Transverse colon (tissue), 4 donors: Measurements from ENCODE around the gene TRNT1. TPM values are rescaled to one million over a fixed set of nuclear protein-coding genes. Genes with fewer than 3 reads are reported as not detected.

Experiments
- DNase-seq: peaks from one replicate; pipeline ENCODE4 v3.0.0-alpha.2; 2019
- H3K27ac ChIP-seq, 4 donors: fragments of 200-600 bp; sonication (generic); 2 replicates each; pipeline ENCODE4 v1.5.1; 2016 to 2018; ENCODE audit warnings: inconsistent platforms in 4 of 4
- H3K27me3 ChIP-seq: fragments of 200-600 bp; sonication (generic); 2 replicates; pipeline ENCODE4 v1.5.1; 2017; ENCODE audit warnings: inconsistent platforms
- H3K36me3 ChIP-seq, 4 donors: fragments of 200-600 bp; sonication (generic); 2 replicates each; pipeline ENCODE4 v1.5.1; 2017 to 2019; ENCODE audit warnings: inconsistent platforms in 4 of 4
- H3K4me1 ChIP-seq, 4 donors: fragments of 200-600 bp; sonication (generic); 2 replicates each; pipeline ENCODE4 v1.5.1; 2017 to 2020; ENCODE audit warnings: inconsistent platforms in 4 of 4
- H3K4me3 ChIP-seq, 4 donors: fragments of 200-600 bp; sonication (generic); 1 replicate in 1 of 4; 2 replicates in 3 of 4; pipeline versions ENCODE4 v1.5.1 to v1.6.1; 2017 to 2019; ENCODE audit warnings: inconsistent platforms in 4 of 4
- H3K9me3 ChIP-seq, 2 donors: fragments of 200-600 bp; sonication (generic); 2 replicates each; pipeline ENCODE4 v1.5.1; 2017 to 2019; ENCODE audit warnings: inconsistent platforms in 2 of 2
- CTCF ChIP-seq, 5 experiments: fragments of 200-600 bp in 3 of 5; fragments of 450-650 bp in 2 of 5; sonication (generic) in 3 of 5; IDR thresholded peaks; 1 replicate in 2 of 5; 2 replicates in 3 of 5; pipeline ENCODE4 v1.5.1; 2016 to 2017; ENCODE audit warnings: antibody characterized with exemption in 5 of 5, inconsistent platforms in 3 of 5, mild to moderate bottlenecking in 2 of 5, moderate library complexity in 1 of 5
- EP300 ChIP-seq: sonication (generic); formaldehyde crosslinking; IDR thresholded peaks from one replicate; pipeline ENCODE4 v1.6.1; 2017; ENCODE audit warnings: antibody characterized with exemption, low read depth
- POLR2A ChIP-seq: fragments of 450-650 bp; IDR thresholded peaks from one replicate; pipeline ENCODE4 v1.6.1; 2016; ENCODE audit warnings: antibody characterized with exemption, mild to moderate bottlenecking, moderate library complexity
- POLR2AphosphoS5 ChIP-seq, 3 donors: sonication (generic); formaldehyde crosslinking; IDR thresholded peaks; one replicate each; pipeline ENCODE4 v1.6.1; 2016; ENCODE audit warnings: antibody characterized with exemption in 3 of 3
- WGBS, 2 donors: methylation state at CpG; one replicate each; pipeline ENCODE4 v1.1.5; 2018; ENCODE audit warnings: low coverage in 1 of 2; 5-methylcytosine and 5-hydroxymethylcytosine counted together
- in situ Hi-C, 4 donors: fragments of 200-750 bp; cut with MboI; loops; one replicate each; pipeline versions ENCODE4 v1.15.0 to v1.15.1; 2017; ENCODE audit warnings: low sequenced_read_pairs in 3 of 4, low pct_ligation_motif_present in 1 of 4, low pct_unique_long_range_greater_than_20kb in 1 of 4
- intact Hi-C: fragments of 100-400 bp; cut with DNase I; formaldehyde crosslinking; loops from one replicate; pipeline ENCODE4 v1.15.1; 2023; ENCODE audit warnings: low total_unique reads
- small RNA-seq, 4 donors: library from RNA; depleted of rRNA; stranded (forward); fragments of <200 nt; gene quantifications; one replicate each; pipeline ENCODE3, GENCODE V24; 2016
- total RNA-seq, 4 donors: library from RNA; depleted of rRNA; stranded (reverse); fragments of >200 nt; gene quantifications; one replicate each; pipeline ENCODE4 v1.1.0, GENCODE V29; 2016

The TRNT1 gene
- total RNA-seq, 4 donors from 2014 or later, result 16.1 to 75.6 (median 23.9) TPM

DNA sequence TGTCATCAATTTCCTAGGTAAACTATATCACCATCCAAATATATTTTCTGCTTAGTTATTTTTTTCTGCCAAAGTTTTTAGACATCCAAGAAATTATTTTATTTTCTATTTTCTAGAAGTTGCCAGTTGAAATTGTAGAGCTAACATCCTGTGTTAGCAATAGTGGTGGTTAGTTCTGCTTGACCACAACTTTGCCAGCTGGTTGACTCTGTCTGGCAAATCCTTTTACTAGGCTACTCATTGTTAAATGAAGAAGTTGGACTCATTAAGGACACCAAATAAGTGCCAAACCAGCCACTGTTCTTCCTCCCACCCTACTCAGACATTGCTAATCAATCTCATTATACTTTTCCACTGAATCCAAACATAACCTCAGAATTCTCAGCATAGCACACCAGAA lies 68.1 kb downstream of the TRNT1 start:
- H3K9me3 ChIP-seq, result no peaks in the 10 kb centered on the region
- no peaks in the 10 kb centered on the region for H3K36me3 ChIP-seq
- DNase-seq, result no peak
- intact Hi-C loops (no loop called here), in situ Hi-C loops (loop anchor here in 2 of 4 donors (10.0 kb wide), 1 partner anchor 1100 kb away; no protein-coding TSS in a partner anchor)
- no peak overlapping the region for H3K27ac ChIP-seq
- no peaks in the 10 kb centered on the region for H3K27me3 ChIP-seq
- no peak overlapping the region for H3K4me3 ChIP-seq
- H3K4me1 ChIP-seq, result no peaks in the 10 kb centered on the region
- TF ChIP-seq POLR2A (no peak), POLR2AphosphoS5 (IDR thresholded peaks at IDR 0.05) (no peak), EP300 (no peak), CTCF (IDR thresholded peaks at IDR 0.05) (no peak)

DNA sequence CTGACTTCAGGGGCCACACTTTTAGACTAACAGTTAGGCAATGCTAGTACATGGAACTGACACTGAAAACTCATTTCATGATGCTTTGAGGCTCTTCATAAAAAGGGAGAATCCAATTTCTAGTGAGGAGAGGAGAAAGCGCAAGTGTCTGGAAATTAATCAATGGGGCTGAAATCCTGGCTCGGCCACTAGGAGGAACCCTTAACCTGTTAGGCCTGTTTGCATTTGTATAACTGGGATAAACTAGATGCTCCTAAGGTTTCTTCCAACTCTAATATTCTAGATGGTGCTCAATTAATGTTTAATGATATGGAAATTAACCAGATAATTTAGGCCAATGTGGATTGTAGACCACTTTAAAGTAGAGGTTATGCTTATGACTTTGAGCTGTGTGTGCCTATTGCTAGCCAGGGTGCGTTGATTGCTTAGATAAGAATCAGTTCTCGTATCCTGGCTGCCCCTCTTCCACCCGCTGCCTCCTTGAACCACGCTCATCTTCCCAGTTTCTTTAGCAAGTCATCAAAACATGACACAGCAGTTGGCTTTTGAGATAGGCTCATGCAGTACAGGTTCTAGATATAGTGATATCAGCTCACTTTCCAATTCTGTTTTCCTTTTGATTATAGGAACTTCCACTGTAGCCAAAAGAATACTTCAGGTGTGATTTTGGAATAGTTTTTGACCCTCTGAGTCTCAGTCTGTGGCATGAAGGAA lies 69.6 kb downstream of the TRNT1 start:
- intact Hi-C loops, result no loop called here
- in situ Hi-C loops, result loop anchor here in 2 of 4 donors (10.0 kb wide), 1 partner anchor 1098 kb away; no protein-coding TSS in a partner anchor
- DNase-seq, result no peak
- H3K4me1 ChIP-seq, result no peaks in the 10 kb centered on the region
- no peak overlapping the region for H3K4me3 ChIP-seq
- no peaks in the 10 kb centered on the region for H3K36me3 ChIP-seq
- 33 to 48% methylated on average over 3 to 6 of the region's 6 CpGs for WGBS, 2 donors
- no peaks in the 10 kb centered on the region for H3K9me3 ChIP-seq
- peak in 4 of 5 experiments; percentile 7 to 32 (median 28) for TF ChIP-seq CTCF (IDR thresholded peaks at IDR 0.05)
- no peak for TF ChIP-seq EP300
- H3K27me3 ChIP-seq, result no peaks in the 10 kb centered on the region
- no peak overlapping the region for H3K27ac ChIP-seq

Small RNAs within 50 kb of the gene (small RNA-seq; reads per million reads assigned to genes)
- 0 reads per million in 4 donors for gene RF00416

Other genes with a start within 250 kb of the TRNT1 start
- under 1 TPM in 2 of 4 donors, not detected in 2; 0.27 to 0.95 TPM for gene IL5RA, start 16.6 kb upstream of the TRNT1 start, total RNA-seq
- gene CRBN, start 52.8 kb downstream of the TRNT1 start, total RNA-seq, result 100 to 1,000 TPM in 1 of 4 donors, 10 to 100 TPM in 3; 31.2 to 158 (median 83.0) TPM